GM18519 (cell line): ENCODE measurements around the gene BAHCC1.

Source experiments
- ATAC-seq: cut with Tn5 transposase; IDR thresholded peaks from one replicate; pipeline ENCODE4 v1.9.1; 2021; ENCODE audit warnings: mild to moderate bottlenecking, moderate library complexity; ENCODE audit not compliant: unreplicated experiment, low FRiP score

Gene BAHCC1

DNA sequence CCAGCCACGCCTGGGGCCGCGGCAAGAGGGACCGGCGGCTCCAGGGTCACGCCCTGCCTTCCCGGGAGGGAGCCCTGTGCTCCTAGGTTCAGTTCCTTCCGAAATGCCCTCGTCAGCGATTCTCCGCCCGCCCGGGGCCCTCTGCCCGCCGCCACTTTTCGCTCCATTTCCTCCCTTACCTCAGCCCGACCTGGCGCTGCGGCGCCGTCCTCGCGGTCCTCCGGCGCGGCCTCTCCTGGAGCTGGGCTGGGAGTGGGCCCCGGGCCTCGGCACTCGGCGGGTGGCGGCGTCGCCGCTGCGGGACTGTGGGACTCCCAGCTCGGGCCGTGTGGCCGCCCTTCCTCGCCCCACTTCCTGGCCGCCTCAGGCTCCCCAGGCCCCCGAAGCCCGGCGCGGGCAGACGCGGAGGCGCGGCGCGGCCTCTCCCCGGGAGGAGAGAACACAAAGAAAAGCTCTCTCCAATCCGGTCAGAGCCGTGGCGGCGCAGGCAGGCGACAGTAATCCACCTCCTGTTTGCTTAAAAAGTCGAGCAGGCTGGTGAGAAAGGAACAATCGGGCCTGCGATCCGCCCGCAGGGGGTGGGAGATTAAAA lies 1.6 kb downstream of the BAHCC1 start:
- ATAC-seq, result no peak

- ATAC-seq, result no peak
These were observed 2.3 kb downstream of the BAHCC1 start for GRCh38 chr17:81397314-81398175.

GRCh38 chr17:81398176-81398831 lies 3.0 kb downstream of the BAHCC1 start:
- ATAC-seq, result no peak

GRCh38 chr17:81398832-81399411 lies 3.7 kb downstream of the BAHCC1 start:
- ATAC-seq, result no peak

GRCh38 chr17:81399481-81400153 lies 4.4 kb downstream of the BAHCC1 start:
- ATAC-seq, result no peak

DNA sequence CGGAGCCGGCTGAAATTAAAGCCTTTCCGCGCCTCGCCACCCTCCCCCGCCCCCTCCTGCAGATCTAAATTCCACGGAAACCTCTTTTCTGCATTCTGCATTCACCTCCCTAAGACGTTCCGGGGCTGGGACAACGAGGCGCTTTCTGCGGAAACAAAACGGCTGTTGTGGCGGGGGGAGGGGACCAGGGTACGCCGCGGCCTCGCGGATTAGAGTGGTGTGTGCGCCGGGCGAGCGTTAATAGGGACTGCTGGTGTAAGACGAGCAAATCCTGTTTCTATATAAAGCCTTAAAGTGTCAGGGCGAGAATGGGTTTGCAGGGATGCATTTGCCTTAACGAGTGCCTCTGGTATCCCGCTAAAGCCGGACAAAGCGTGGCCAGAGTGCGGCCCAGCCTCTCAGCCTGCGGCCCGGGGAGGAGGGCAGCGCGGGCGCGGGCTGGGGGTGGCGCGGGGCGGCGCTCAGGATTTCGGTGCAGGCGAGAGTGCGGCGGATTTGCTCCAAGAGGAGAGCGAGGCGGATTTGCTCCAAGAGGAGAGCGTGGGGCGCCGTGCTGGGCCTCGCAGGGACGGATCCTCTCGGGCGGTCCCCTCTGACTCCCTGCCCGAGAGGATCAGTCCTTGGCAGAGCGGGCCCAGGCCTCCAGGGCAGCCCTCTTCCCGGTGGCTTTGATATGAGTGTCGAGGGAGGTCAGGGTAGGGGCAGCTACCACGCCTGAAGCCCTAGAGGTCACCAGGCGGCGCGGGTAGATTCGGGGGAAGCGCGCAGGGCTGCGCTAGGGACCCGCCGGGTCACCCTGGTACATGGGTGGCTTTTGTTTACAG lies 5.1 kb downstream of the BAHCC1 start:
- ATAC-seq, result no peak

- no peak for ATAC-seq
These were observed 5.9 kb downstream of the BAHCC1 start for GRCh38 chr17:81400996-81401722.

GRCh38 chr17:81401723-81402529 lies 6.7 kb downstream of the BAHCC1 start:
- ATAC-seq, result no peak

- no peak for ATAC-seq
These were observed 7.3 kb downstream of the BAHCC1 start for GRCh38 chr17:81402530-81402941.

- ATAC-seq, result no peak
These were observed 7.8 kb downstream of the BAHCC1 start for GRCh38 chr17:81402981-81403467.

DNA sequence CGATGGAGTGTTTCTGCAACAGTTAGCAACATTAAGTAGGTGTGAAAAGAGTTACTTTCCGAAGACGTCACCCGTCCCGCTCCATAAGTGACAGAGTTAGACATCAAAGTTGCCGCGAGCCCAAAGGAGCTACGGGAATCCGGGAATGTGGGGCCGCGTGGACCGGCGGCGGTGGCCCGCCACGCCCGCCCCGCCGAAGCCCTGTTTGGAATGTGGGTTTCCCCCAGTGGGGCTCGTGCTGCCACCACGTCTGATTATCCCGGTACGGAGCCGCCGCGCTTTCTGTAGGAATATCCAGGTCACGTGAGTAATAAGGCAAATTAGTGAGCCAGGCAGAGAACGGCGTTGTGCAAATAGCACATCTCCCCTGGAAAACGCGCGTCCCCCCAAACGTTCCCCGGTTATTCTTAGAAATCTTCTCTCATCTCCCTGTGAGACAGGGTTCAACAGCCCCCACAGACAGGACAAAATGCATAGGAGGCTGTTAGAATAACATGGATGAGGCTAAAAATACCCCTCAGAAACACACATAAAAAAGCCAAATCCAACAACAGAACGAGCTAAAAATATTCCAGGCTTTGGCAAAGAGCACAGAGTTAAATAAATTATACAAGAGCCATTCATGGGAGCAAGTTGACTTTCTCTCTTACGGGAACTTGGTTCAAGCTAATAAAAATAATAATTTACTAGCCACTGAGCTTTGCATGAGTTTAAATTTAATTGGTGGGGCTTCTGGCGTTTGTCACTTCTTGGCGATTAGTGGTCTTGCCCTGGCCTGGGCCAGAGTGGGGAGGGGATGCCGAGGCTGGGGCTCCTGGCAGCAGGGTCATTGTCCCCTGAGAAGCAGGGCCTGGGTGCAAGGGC lies 8.6 kb downstream of the BAHCC1 start:
- ATAC-seq, result no peak

DNA sequence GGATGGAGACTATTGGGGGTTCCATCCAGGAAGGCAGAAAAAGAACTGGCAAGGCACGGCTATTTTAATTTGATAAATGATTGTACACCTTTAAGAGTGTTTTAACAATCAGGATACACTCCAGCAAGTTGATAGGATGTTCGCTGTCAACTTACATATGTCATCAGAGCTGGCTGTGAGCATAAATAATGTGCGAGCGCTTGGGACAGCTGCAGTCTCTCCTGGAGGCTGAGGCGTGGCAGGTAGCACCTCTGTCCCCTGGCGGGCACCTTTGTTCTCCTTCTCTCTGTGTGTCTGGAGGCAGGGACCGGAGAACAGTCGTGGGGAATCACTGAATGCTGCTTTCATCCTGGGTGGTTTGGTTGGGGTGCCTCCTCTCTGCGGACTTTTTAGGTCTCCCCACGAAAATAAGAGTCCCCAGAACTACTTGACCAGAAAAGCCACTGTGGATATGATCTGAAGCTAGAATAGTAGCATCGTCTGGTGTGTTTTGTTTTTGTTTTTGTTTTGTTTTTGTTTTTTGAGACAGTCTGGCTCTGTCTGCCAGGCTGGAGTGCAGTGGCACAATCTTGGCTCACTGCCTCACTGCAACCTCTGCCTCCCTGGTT lies 9.4 kb downstream of the BAHCC1 start:
- ATAC-seq, result no peak

GRCh38 chr17:81405411-81405872 lies 10.2 kb downstream of the BAHCC1 start:
- ATAC-seq, result no peak

DNA sequence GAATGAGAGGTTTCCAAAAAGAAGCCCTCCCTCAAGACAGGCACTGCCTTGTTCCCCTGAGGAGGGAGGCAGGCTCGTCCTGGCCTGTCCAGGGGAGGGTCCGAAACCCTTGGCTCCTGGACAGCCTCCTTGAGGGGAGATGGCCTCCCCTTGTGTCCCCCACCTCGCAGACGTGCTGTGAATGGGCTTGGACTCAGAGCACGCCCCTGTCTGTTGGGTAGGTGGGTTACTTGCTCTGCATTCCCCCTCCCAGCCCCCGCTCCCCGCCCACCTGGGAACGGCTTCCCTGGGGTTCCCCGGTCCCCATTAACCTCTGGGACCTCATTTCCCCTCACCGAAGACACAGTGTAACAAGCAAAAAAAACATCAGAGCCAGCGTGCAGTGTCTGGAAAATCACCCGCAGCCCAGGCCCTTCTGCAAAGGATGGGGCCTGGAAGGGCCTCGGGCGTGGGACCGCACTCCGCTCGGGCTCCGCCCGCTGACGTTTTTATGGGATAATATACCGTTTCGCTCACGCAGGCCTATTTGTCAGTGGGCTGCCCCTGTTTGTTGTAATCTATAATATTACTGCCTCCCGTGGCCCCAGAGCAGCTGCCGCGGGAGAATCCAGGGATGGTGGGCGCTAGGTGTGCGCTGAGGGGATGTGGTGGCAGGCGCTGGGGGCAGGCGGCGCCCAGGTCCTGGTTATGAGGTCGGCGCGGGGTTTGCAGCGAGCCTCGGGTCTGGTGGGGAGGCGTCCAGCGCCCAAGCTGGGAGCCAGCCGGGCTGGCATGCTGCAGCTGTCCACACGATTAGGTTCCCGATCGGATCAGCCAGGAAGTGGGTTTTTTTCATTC lies 11.1 kb downstream of the BAHCC1 start:
- ATAC-seq, result no peak

- no peak for ATAC-seq
These were observed 12.8 kb downstream of the BAHCC1 start for GRCh38 chr17:81408049-81408448.
